HAP-1 (cell line): ENCODE data around the gene UBA5.

Experiments used
- DNase-seq, 2 experiments: peaks; one replicate each; pipeline ENCODE4 v3.0.0-alpha.2; 2016 to 2020; ENCODE audit warnings: low spot score in 2 of 2
- H3K27me3 ChIP-seq: fragments of 250-450 bp; sonication (Bioruptor Pico); 2 replicates; pipeline ENCODE4 v1.5.1; 2020; ENCODE audit warnings: low read depth, mild to moderate bottlenecking, moderate library complexity
- H3K36me3 ChIP-seq: fragments of 250-450 bp; sonication (Bioruptor Pico); replicated peaks from 2 replicates; pipeline ENCODE4 v1.5.1; 2020; ENCODE audit warnings: mild to moderate bottlenecking
- H3K4me1 ChIP-seq: fragments of 250-450 bp; sonication (Bioruptor Pico); 2 replicates; pipeline ENCODE4 v1.5.1; 2020; ENCODE audit warnings: mild to moderate bottlenecking
- H3K4me3 ChIP-seq: fragments of 250-450 bp; sonication (Bioruptor Pico); 2 replicates; pipeline ENCODE4 v1.5.1; 2020; ENCODE audit warnings: mild to moderate bottlenecking, moderate library complexity
- H3K9me3 ChIP-seq: fragments of 250-450 bp; sonication (Bioruptor Pico); 2 replicates; pipeline ENCODE4 v1.5.1; 2020; ENCODE audit warnings: mild to moderate bottlenecking, moderate library complexity
- in situ Hi-C: fragments of 300-500 bp; cut with MboI; formaldehyde crosslinking; loops from 3 replicates; pipeline ENCODE4 v1.14.3; 2020; ENCODE audit warnings: low sequenced_read_pairs, inconsistent platforms, mixed read lengths

The UBA5 gene

DNA sequence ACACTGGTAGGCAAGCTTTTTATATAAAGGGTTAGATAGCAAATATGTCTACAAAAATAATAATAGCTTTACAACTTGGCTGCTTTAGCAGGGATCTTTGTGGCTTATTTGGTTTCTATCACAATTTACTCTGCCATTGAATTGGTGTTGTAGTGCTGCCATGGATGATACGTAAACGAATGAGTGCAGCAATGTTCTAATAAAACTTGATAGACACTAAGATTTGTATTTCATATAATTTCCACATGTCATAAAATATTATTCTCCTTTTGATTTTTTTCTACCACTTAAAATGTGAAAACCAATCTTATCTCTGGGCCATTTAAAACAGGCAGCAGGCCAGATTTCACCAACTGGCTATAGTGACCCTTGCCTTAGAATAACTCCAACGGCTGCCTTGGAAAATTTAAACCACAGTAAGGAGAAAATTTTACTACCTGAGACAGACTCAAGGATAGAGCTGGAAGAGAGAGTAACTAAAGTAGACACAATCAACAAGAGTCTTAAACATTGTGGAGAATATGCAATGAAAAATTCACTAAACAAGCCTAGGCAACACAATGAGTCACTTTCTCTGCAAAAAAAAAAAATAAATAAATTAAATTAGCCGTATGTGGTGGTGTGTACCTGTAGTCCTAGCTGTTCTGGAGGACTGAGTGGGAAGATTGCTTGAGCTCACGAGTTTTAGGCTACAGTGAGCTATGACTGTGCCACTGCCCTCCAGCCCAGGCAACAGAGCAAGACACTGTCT, 54.0 kb downstream of the UBA5 start:
- in situ Hi-C loops = loop anchor here (25.0 kb wide), 1 partner anchor 873 kb away; no protein-coding TSS in a partner anchor
- Histone ChIP-seq H3K36me3 (peaks cover 12% of the 10 kb centered on the region), H3K27me3 (no peaks in the 10 kb centered on the region), H3K4me1 (no peaks in the 10 kb centered on the region), H3K9me3 (no peaks in the 10 kb centered on the region), H3K4me3 (no peak overlapping the region)
- no peak for DNase-seq

- Histone ChIP-seq H3K4me3 (no peak overlapping the region), H3K27me3 (no peaks in the 10 kb centered on the region), H3K36me3 (peaks cover 8% of the 10 kb centered on the region; the same call in 1 of the 2 replicates), H3K9me3 (no peaks in the 10 kb centered on the region), H3K4me1 (peaks cover 10% of the 10 kb centered on the region)
- in situ Hi-C loops = loop anchor here (25.0 kb wide), 1 partner anchor 871 kb away; no protein-coding TSS in a partner anchor
- no peak for DNase-seq
These were observed 56.2 kb downstream of the UBA5 start for GRCh38 chr3:132716372-132716771.

- in situ Hi-C loops = loop anchor here (25.0 kb wide), 1 partner anchor 867 kb away; no protein-coding TSS in a partner anchor
- Histone ChIP-seq H3K4me3 (peak overlapping the region; percentile 72), H3K36me3 (peaks cover 11% of the 10 kb centered on the region), H3K4me1 (peaks cover 15% of the 10 kb centered on the region), H3K27me3 (no peaks in the 10 kb centered on the region), H3K9me3 (no peaks in the 10 kb centered on the region)
- no peak for DNase-seq
These were observed 60.1 kb downstream of the UBA5 start for GRCh38 chr3:132720228-132720627.

- peak; percentile 24 to 74 for DNase-seq
- in situ Hi-C loops = loop anchor here (25.0 kb wide), 1 partner anchor 866 kb away; no protein-coding TSS in a partner anchor
These were observed 61.5 kb downstream of the UBA5 start for GRCh38 chr3:132721479-132722164.

GRCh38 chr3:132722165-132723023, 62.3 kb downstream of the UBA5 start, which contains the start of gene NPHP3:
NPHP3 (minus strand) TSS chr3:132722409; CDS start chr3:132722355, 54 bp downstream.
- H3K36me3 ChIP-seq = peaks cover 11% of the 10 kb centered on the region
- in situ Hi-C loops = loop anchor here (25.0 kb wide), 1 partner anchor 865 kb away; no protein-coding TSS in a partner anchor
- peak within 1 kb of the TSS; percentile 72 for H3K4me3 ChIP-seq
- H3K27me3 ChIP-seq = no peaks in the 10 kb centered on the region
- DNase-seq = peak; percentile 90 to 99
- peaks cover 15% of the 10 kb centered on the region for H3K4me1 ChIP-seq
- no peaks in the 10 kb centered on the region for H3K9me3 ChIP-seq

More at GRCh38 chr3:132721479-132722164, 61.5 kb downstream of the UBA5 start:
- Histone ChIP-seq H3K27me3 (no peaks in the 10 kb centered on the region), H3K36me3 (peaks cover 11% of the 10 kb centered on the region), H3K4me1 (peaks cover 15% of the 10 kb centered on the region), H3K9me3 (no peaks in the 10 kb centered on the region), H3K4me3 (peak overlapping the region; percentile 72)

DNA sequence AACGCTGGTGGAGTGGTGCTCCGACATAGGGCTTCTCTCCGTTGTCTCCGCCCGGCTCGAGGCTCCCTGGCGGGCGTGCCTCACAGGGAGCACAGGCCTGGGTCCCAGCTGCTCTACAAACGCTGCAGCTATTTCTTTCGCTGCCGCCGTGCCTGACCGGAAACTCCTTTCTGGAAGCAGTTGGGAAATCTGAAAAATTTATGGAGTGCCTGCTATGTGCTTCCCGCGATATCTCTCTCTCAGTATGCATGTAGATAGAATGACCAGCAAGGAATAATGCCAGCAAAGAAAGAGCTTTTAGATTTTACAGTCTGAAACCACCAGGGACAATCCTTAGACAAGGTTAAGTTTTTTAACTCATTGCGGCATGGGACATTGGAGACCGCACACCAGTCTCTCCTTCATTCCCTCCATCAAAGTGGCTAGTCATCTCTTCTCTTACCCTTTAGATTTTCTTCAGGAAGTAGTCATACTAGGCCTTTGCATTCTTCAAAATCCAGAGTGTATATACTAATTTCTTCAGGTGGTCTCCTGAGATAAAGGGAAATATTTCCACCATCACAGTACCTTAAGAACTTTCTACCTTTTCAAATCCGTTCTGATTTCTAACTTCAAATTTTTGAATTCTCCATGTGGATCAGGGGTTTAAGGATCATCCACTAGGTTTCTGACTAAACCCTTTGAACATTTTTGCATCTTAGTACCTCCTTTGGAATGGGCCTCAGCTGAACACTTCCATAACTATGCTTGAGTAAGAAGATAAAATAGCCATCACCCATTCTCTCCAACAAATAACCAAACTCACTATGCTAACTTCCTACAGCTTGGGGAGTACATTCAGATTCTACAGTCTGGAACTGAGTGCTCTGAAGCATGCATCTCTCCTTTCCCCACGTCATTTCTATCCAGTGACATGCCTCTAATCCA, 63.2 kb downstream of the UBA5 start:
- H3K9me3 ChIP-seq = no peaks in the 10 kb centered on the region
- in situ Hi-C loops = loop anchor here (25.0 kb wide), 1 partner anchor 864 kb away; no protein-coding TSS in a partner anchor
- H3K36me3 ChIP-seq = peaks cover 6% of the 10 kb centered on the region
- H3K4me3 ChIP-seq = peak overlapping the region; percentile 58
- peaks cover 15% of the 10 kb centered on the region for H3K4me1 ChIP-seq
- DNase-seq = no peak
- H3K27me3 ChIP-seq = no peaks in the 10 kb centered on the region

- Histone ChIP-seq H3K36me3 (peaks cover 3% of the 10 kb centered on the region; the same call in 1 of the 2 replicates), H3K27me3 (no peaks in the 10 kb centered on the region), H3K9me3 (no peaks in the 10 kb centered on the region), H3K4me1 (peaks cover 7% of the 10 kb centered on the region), H3K4me3 (no peak overlapping the region)
- in situ Hi-C loops = loop anchor here (5.0 to 25.0 kb wide), 2 partner anchors 311 to 656 kb away; partner anchors contain the start of gene TMEM108
- peak in 1 of 2 experiments; percentile 49 for DNase-seq
These were observed 66.3 kb downstream of the UBA5 start for GRCh38 chr3:132726341-132726823.
